Rectal smooth muscle tissue (tissue), 1 donor: ENCODE data around the gene ZNF200.
"Not testable (repeated sequence)": the region's sequence is repeated elsewhere in the genome, so short reads cannot be mapped to it uniquely, and the experiment has no call there.

Source experiments
- H3K27ac ChIP-seq: one replicate; pipeline ENCODE4 v1.7.0; 2013; ENCODE audit warnings: low read depth, low read length, inconsistent platforms
- H3K27me3 ChIP-seq: one replicate; pipeline ENCODE4 v1.7.0; 2013; ENCODE audit warnings: low read length; ENCODE audit not compliant: control insufficient read depth, insufficient read depth
- H3K36me3 ChIP-seq: one replicate; pipeline ENCODE4 v1.7.0; 2013; ENCODE audit warnings: low read length; ENCODE audit not compliant: control insufficient read depth, insufficient read depth
- H3K4me1 ChIP-seq: one replicate; pipeline ENCODE4 v1.7.0; 2013; ENCODE audit warnings: low read length; ENCODE audit not compliant: control insufficient read depth, insufficient read depth
- H3K4me3 ChIP-seq: one replicate; pipeline ENCODE4 v1.7.0; 2013; ENCODE audit warnings: low read length
- H3K9ac ChIP-seq: one replicate; pipeline ENCODE4 v1.7.0; 2013; ENCODE audit warnings: low read length

The ZNF200 gene

GRCh38 chr16:3189869-3190268, 45.1 kb downstream of the ZNF200 start:
- Histone ChIP-seq H3K36me3 (no peaks in the 10 kb centered on the region), H3K9ac (no peak overlapping the region), H3K27ac (no peak overlapping the region), H3K4me1 (no peaks in the 10 kb centered on the region), H3K4me3 (no peak overlapping the region), H3K27me3 (peaks cover 53% of the 10 kb centered on the region)

- H3K27ac ChIP-seq: no peak overlapping the region
These were observed 45.8 kb downstream of the ZNF200 start for GRCh38 chr16:3188925-3189825.

GRCh38 chr16:3188675-3188924, 46.4 kb downstream of the ZNF200 start:
- Histone ChIP-seq H3K4me3 (no peak overlapping the region), H3K4me1 (no peaks in the 10 kb centered on the region), H3K36me3 (no peaks in the 10 kb centered on the region), H3K27me3 (peaks cover 48% of the 10 kb centered on the region), H3K27ac (no peak overlapping the region), H3K9ac (no peak overlapping the region)

More at GRCh38 chr16:3188925-3189825, 45.8 kb downstream of the ZNF200 start:
- Histone ChIP-seq H3K4me3 (peak overlapping the region; percentile 34), H3K27me3 (peaks cover 46% of the 10 kb centered on the region), H3K36me3 (no peaks in the 10 kb centered on the region), H3K9ac (no peak overlapping the region), H3K4me1 (no peaks in the 10 kb centered on the region)

- H3K27me3 ChIP-seq: peaks cover 49% of the 10 kb centered on the region
- H3K4me1 ChIP-seq: no peaks in the 10 kb centered on the region
- H3K27ac ChIP-seq: no peak within 1 kb of the TSS
- H3K4me3 ChIP-seq: peak within 1 kb of the TSS; percentile 34
- H3K9ac ChIP-seq: no peak within 1 kb of the TSS
- H3K36me3 ChIP-seq: no peaks in the 10 kb centered on the region
These were observed 46.9 kb downstream of the ZNF200 start, which contains the start of gene OR1F1 for GRCh38 chr16:3187798-3188674. TSS of gene OR1F1 (plus strand) at chr16:3188204.

GRCh38 chr16:3186946-3187690, 47.8 kb downstream of the ZNF200 start:
- Histone ChIP-seq H3K9ac (no peak overlapping the region), H3K4me1 (no peaks in the 10 kb centered on the region), H3K27ac (no peak overlapping the region), H3K36me3 (no peaks in the 10 kb centered on the region), H3K27me3 (peaks cover 51% of the 10 kb centered on the region), H3K4me3 (no peak overlapping the region)

- Histone ChIP-seq H3K4me3 (peak overlapping the region; percentile 41), H3K4me1 (no peaks in the 10 kb centered on the region), H3K36me3 (no peaks in the 10 kb centered on the region), H3K27ac (no peak overlapping the region), H3K9ac (no peak overlapping the region), H3K27me3 (peaks cover 28% of the 10 kb centered on the region)
These were observed 51.4 kb downstream of the ZNF200 start for GRCh38 chr16:3183445-3184139.

GRCh38 chr16:3182608-3183444, 52.1 kb downstream of the ZNF200 start:
- H3K4me1 ChIP-seq: no peaks in the 10 kb centered on the region
- peaks cover 23% of the 10 kb centered on the region for H3K27me3 ChIP-seq
- H3K4me3 ChIP-seq: peak overlapping the region; percentile 41
- no peak overlapping the region for H3K27ac ChIP-seq
- H3K9ac ChIP-seq: no peak overlapping the region
- H3K36me3 ChIP-seq: no peaks in the 10 kb centered on the region

DNA sequence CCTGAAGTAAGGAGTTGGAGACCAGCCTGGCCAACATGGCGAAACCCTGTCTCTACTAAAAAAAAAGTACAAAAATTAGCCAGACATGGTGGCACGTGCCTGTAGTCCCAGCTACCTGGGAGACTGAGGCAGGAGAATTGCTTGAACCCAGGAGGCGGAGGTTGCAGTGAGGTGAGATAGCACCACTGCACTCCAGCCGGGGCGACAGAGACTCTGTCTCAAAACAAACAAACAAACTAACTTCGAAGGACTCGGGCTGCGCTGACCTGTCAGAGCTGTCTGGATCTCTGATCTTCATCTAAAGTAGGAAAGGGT, 52.7 kb downstream of the ZNF200 start:
- not testable (repeated sequence) for H3K4me1 ChIP-seq, H3K4me3 ChIP-seq, H3K9ac ChIP-seq, H3K36me3 ChIP-seq, H3K27ac ChIP-seq
- peaks cover 23% of the 10 kb centered on the region for H3K27me3 ChIP-seq

- Histone ChIP-seq H3K36me3 (no peaks in the 10 kb centered on the region), H3K27ac (no peak overlapping the region), H3K27me3 (peaks cover 29% of the 10 kb centered on the region), H3K4me3 (no peak overlapping the region), H3K9ac (no peak overlapping the region), H3K4me1 (no peaks in the 10 kb centered on the region)
These were observed 54.5 kb downstream of the ZNF200 start for GRCh38 chr16:3180445-3180878.

DNA sequence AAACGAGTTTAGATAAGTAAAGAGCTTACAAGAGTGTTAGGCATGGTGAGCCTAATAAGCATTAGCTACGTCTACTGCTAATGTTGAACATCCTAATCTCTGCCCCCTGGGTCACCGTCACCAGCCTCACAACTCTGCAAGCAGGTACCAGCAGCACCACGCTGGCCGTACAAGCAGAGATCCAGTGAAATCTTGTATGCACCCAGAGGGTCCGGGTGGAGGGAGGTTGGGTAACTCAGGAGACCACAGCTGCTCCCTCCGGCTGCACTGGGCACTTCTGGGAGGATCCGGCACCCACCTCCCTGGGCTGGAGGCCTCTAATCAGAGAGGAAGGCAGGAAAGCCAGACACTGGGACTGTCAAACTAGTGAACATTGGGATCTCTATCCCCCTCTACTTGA, 55.3 kb downstream of the ZNF200 start:
- H3K9ac ChIP-seq: no peak overlapping the region
- H3K27ac ChIP-seq: no peak overlapping the region
- no peaks in the 10 kb centered on the region for H3K36me3 ChIP-seq
- peaks cover 33% of the 10 kb centered on the region for H3K27me3 ChIP-seq
- no peaks in the 10 kb centered on the region for H3K4me1 ChIP-seq
- no peak overlapping the region for H3K4me3 ChIP-seq
